ENCODE measurements around the gene SLC12A4.
A peak's percentile ranks its signal among the peaks of the same experiment; 100 is the strongest.
"Not testable (repeated sequence)": the region's sequence is repeated elsewhere in the genome, so short reads cannot be mapped to it uniquely, and the experiment has no call there.

SLC12A4 gene

GRCh38 chr16:67944690-67945391 is 23.6 kb downstream of the SLC12A4 start:
- no peak for DNase-seq
- in situ Hi-C loops (cut with MboI; ENCODE audit: low pct_unique_long_range_greater_than_20kb, low sequenced_read_pairs): no loop called here

- in situ Hi-C loops (cut with MboI; ENCODE audit: low pct_unique_long_range_greater_than_20kb, low sequenced_read_pairs): no loop called here
- no peak for DNase-seq
Measured at GRCh38 chr16:67943619-67944504, 24.6 kb downstream of the SLC12A4 start, which contains the start of gene LCAT. TSS of gene LCAT (minus strand) at chr16:67944120. CDS start at chr16:67944101, 19 bp downstream.

GRCh38 chr16:67943256-67943618 is 25.2 kb downstream of the SLC12A4 start:
- in situ Hi-C loops (cut with MboI; ENCODE audit: low pct_unique_long_range_greater_than_20kb, low sequenced_read_pairs): no loop called here
- no peak for DNase-seq

GRCh38 chr16:67942510-67943255 is 25.8 kb downstream of the SLC12A4 start:
- in situ Hi-C loops (cut with MboI; ENCODE audit: low pct_unique_long_range_greater_than_20kb, low sequenced_read_pairs): no loop called here
- DNase-seq: no peak

- in situ Hi-C loops (cut with MboI; ENCODE audit: low pct_unique_long_range_greater_than_20kb, low sequenced_read_pairs): no loop called here
- DNase-seq: peak; percentile 54
Measured at GRCh38 chr16:67942200-67942509, 26.3 kb downstream of the SLC12A4 start.

- no peak for DNase-seq
- in situ Hi-C loops (cut with MboI; ENCODE audit: low pct_unique_long_range_greater_than_20kb, low sequenced_read_pairs): no loop called here
Measured at GRCh38 chr16:67941469-67942199, 26.8 kb downstream of the SLC12A4 start.

GRCh38 chr16:67940446-67941089 is 27.9 kb downstream of the SLC12A4 start:
- in situ Hi-C loops (cut with MboI; ENCODE audit: low pct_unique_long_range_greater_than_20kb, low sequenced_read_pairs): no loop called here
- no peak for DNase-seq

GRCh38 chr16:67939507-67940445 is 28.7 kb downstream of the SLC12A4 start:
- no peak for DNase-seq
- in situ Hi-C loops (cut with MboI; ENCODE audit: low pct_unique_long_range_greater_than_20kb, low sequenced_read_pairs): no loop called here

- DNase-seq; in situ Hi-C loops (cut with MboI; ENCODE audit: low pct_unique_long_range_greater_than_20kb, low sequenced_read_pairs): not testable (repeated sequence)
Measured at GRCh38 chr16:67937713-67938112, 30.7 kb downstream of the SLC12A4 start.

- in situ Hi-C loops (cut with MboI; ENCODE audit: low pct_unique_long_range_greater_than_20kb, low sequenced_read_pairs): no loop called here
- peak; percentile 89 for DNase-seq
Measured at GRCh38 chr16:67936880-67937605, 31.4 kb downstream of the SLC12A4 start.

- in situ Hi-C loops (cut with MboI; ENCODE audit: low pct_unique_long_range_greater_than_20kb, low sequenced_read_pairs): no loop called here
- peak; percentile 79 for DNase-seq
Measured at GRCh38 chr16:67936124-67936879, 32.1 kb downstream of the SLC12A4 start, which contains the start of gene PSMB10. TSS of gene PSMB10 (minus strand) at chr16:67936850. CDS start at chr16:67936749, 101 bp downstream.

GRCh38 chr16:67935402-67936123 is 32.9 kb downstream of the SLC12A4 start:
- DNase-seq: peak; percentile 96
- in situ Hi-C loops (cut with MboI; ENCODE audit: low pct_unique_long_range_greater_than_20kb, low sequenced_read_pairs): no loop called here

GRCh38 chr16:67935101-67935401 is 33.4 kb downstream of the SLC12A4 start:
- no peak for DNase-seq
- in situ Hi-C loops (cut with MboI; ENCODE audit: low pct_unique_long_range_greater_than_20kb, low sequenced_read_pairs): no loop called here

GRCh38 chr16:67934306-67935100 is 33.9 kb downstream of the SLC12A4 start:
- in situ Hi-C loops (cut with MboI; ENCODE audit: low pct_unique_long_range_greater_than_20kb, low sequenced_read_pairs): no loop called here
- no peak for DNase-seq

- in situ Hi-C loops (cut with MboI; ENCODE audit: low pct_unique_long_range_greater_than_20kb, low sequenced_read_pairs): no loop called here
- no peak for DNase-seq
Measured at GRCh38 chr16:67933805-67934204, 34.6 kb downstream of the SLC12A4 start.

Data from KBM-7 (cell line).